Esophagus muscularis mucosa (tissue), 4 donors: ENCODE data around the gene VWC2L.

Experiments
- CTCF ChIP-seq, 3 experiments: fragments of 200-600 bp in 2 of 3; fragments of 450-650 bp in 1 of 3; sonication (generic) in 2 of 3; IDR thresholded peaks; one replicate each; pipeline ENCODE4 v1.5.1; 2017 to 2019; ENCODE audit warnings: antibody characterized with exemption in 3 of 3, mild to moderate bottlenecking in 2 of 3, moderate library complexity in 1 of 3
- EP300 ChIP-seq: sonication (generic); formaldehyde crosslinking; IDR thresholded peaks from one replicate; pipeline ENCODE4 v1.6.1; 2017; ENCODE audit warnings: antibody characterized with exemption
- POLR2A ChIP-seq: fragments of 450-650 bp; IDR thresholded peaks from one replicate; pipeline ENCODE4 v1.6.1; 2017; ENCODE audit warnings: antibody characterized with exemption, moderate library complexity, mild to moderate bottlenecking, low read depth
- POLR2AphosphoS5 ChIP-seq, 2 donors: sonication (generic); formaldehyde crosslinking; IDR thresholded peaks; one replicate each; pipeline ENCODE4 v1.6.1; 2017; ENCODE audit warnings: antibody characterized with exemption in 2 of 2

GRCh38 chr2:214515111-214515510, 104.3 kb downstream of the VWC2L start:
- TF ChIP-seq CTCF (IDR thresholded peaks at IDR 0.05): no peak
- no peak for TF ChIP-seq POLR2AphosphoS5 (IDR thresholded peaks at IDR 0.05)
- no peak for TF ChIP-seq EP300
- TF ChIP-seq POLR2A: no peak
